ENCODE data around the gene C18orf32.
"Not testable (repeated sequence)": the region's sequence is repeated elsewhere in the genome, so short reads cannot be mapped to it uniquely, and the experiment has no call there.

The C18orf32 gene

GRCh38 chr18:49524951-49525350 is 37.9 kb upstream of the C18orf32 start:
- DNase-seq (ENCODE audit: low read depth): no peak
- TF ChIP-seq CTCF (conservative IDR thresholded peaks at IDR 0.05; ENCODE audit: low read length): no peak
- H3K4me3 ChIP-seq (ENCODE audit: low read length): no peak overlapping the region

GRCh38 chr18:49524349-49524748 is 37.3 kb upstream of the C18orf32 start:
- DNase-seq (ENCODE audit: low read depth): no peak
- no peak for TF ChIP-seq CTCF (conservative IDR thresholded peaks at IDR 0.05; ENCODE audit: low read length)

GRCh38 chr18:49523580-49524093 is 36.6 kb upstream of the C18orf32 start:
- not testable (repeated sequence) for DNase-seq (ENCODE audit: low read depth); H3K4me3 ChIP-seq (ENCODE audit: low read length)

More at GRCh38 chr18:49524349-49524748, 37.3 kb upstream of the C18orf32 start:
- H3K4me3 ChIP-seq (ENCODE audit: low read length): no peak overlapping the region

GRCh38 chr18:49521216-49521835 is 34.3 kb upstream of the C18orf32 start:
- no peak for TF ChIP-seq CTCF (conservative IDR thresholded peaks at IDR 0.05; ENCODE audit: low read length)
- DNase-seq (ENCODE audit: low read depth): no peak
- no peak overlapping the region for H3K4me3 ChIP-seq (ENCODE audit: low read length)

- DNase-seq (ENCODE audit: low read depth): peak; percentile 17
- TF ChIP-seq CTCF (conservative IDR thresholded peaks at IDR 0.05; ENCODE audit: low read length): no peak
- H3K4me3 ChIP-seq (ENCODE audit: low read length): no peak overlapping the region
Measured at GRCh38 chr18:49520661-49521145, 33.7 kb upstream of the C18orf32 start.

GRCh38 chr18:49519101-49519971 is 32.3 kb upstream of the C18orf32 start:
- no peak overlapping the region for H3K4me3 ChIP-seq (ENCODE audit: low read length)
- no peak for TF ChIP-seq CTCF (conservative IDR thresholded peaks at IDR 0.05; ENCODE audit: low read length)
- DNase-seq (ENCODE audit: low read depth): peak; percentile 30

- TF ChIP-seq CTCF (conservative IDR thresholded peaks at IDR 0.05; ENCODE audit: low read length): no peak
- no peak overlapping the region for H3K4me3 ChIP-seq (ENCODE audit: low read length)
- DNase-seq (ENCODE audit: low read depth): no peak
Measured at GRCh38 chr18:49517483-49517882, 30.4 kb upstream of the C18orf32 start.
